GM18505 (cell line): ENCODE measurements around the gene RAB29.

ENCODE experiments used
- ATAC-seq: cut with Tn5 transposase; IDR thresholded peaks from one replicate; pipeline ENCODE4 v1.9.1; 2021; ENCODE audit not compliant: unreplicated experiment
- POLR2A ChIP-seq: IDR thresholded peaks from 4 replicates; pipeline ENCODE4 v1.6.1; 2011; ENCODE audit warnings: borderline replicate concordance; ENCODE audit not compliant: insufficient read depth, insufficient read length; ENCODE audit errors: extremely low read depth

RAB29 gene

GRCh38 chr1:205805082-205805711, 29.9 kb upstream of the RAB29 start:
- TF ChIP-seq POLR2A = no peak
- no peak for ATAC-seq

GRCh38 chr1:205804605-205805004, 29.3 kb upstream of the RAB29 start:
- no peak for TF ChIP-seq POLR2A
- no peak for ATAC-seq

- no peak for TF ChIP-seq POLR2A
- ATAC-seq = no peak
Observed at GRCh38 chr1:205803986-205804385, 28.7 kb upstream of the RAB29 start.

- no peak for ATAC-seq
- TF ChIP-seq POLR2A = no peak
Observed at GRCh38 chr1:205802060-205802459, 26.8 kb upstream of the RAB29 start.

GRCh38 chr1:205800981-205801703, 25.9 kb upstream of the RAB29 start:
- ATAC-seq = no peak

GRCh38 chr1:205800427-205800826, 25.1 kb upstream of the RAB29 start:
- no peak for ATAC-seq
- no peak for TF ChIP-seq POLR2A

More at GRCh38 chr1:205800981-205801703, 25.9 kb upstream of the RAB29 start:
- no peak for TF ChIP-seq POLR2A

- TF ChIP-seq POLR2A = no peak
- no peak for ATAC-seq
Observed at GRCh38 chr1:205798577-205798976, 23.3 kb upstream of the RAB29 start.

GRCh38 chr1:205797168-205797567, 21.9 kb upstream of the RAB29 start:
- no peak for ATAC-seq

GRCh38 chr1:205794011-205794730, 18.9 kb upstream of the RAB29 start:
- ATAC-seq = no peak
- TF ChIP-seq POLR2A = no peak

More at GRCh38 chr1:205797168-205797567, 21.9 kb upstream of the RAB29 start:
- TF ChIP-seq POLR2A = no peak

- no peak for TF ChIP-seq POLR2A
- no peak for ATAC-seq
Observed at GRCh38 chr1:205792961-205793673, 17.8 kb upstream of the RAB29 start.

- ATAC-seq = no peak
- TF ChIP-seq POLR2A = no peak
Observed at GRCh38 chr1:205792481-205792881, 17.2 kb upstream of the RAB29 start.

- ATAC-seq = no peak
- TF ChIP-seq POLR2A = no peak
Observed at GRCh38 chr1:205791568-205792180, 16.4 kb upstream of the RAB29 start.
